Stimulated activated CD8-positive, alpha-beta memory T cell treated with anti-CD3 and anti-CD28 coated beads, Interleukin-4, amount 100 ng/mL, for 24 hours (primary cell): Measurements from ENCODE around the gene PRMT7.

Experiments
- DNase-seq: peaks from one replicate; pipeline ENCODE4 v3.0.0-alpha.2; 2020; ENCODE audit warnings: low read depth

The PRMT7 gene

GRCh38 chr16:68376590-68376989 is 65.8 kb downstream of the PRMT7 start:
- DNase-seq: no peak

- DNase-seq: no peak
Observed at GRCh38 chr16:68377221-68377620, 66.4 kb downstream of the PRMT7 start.

DNA sequence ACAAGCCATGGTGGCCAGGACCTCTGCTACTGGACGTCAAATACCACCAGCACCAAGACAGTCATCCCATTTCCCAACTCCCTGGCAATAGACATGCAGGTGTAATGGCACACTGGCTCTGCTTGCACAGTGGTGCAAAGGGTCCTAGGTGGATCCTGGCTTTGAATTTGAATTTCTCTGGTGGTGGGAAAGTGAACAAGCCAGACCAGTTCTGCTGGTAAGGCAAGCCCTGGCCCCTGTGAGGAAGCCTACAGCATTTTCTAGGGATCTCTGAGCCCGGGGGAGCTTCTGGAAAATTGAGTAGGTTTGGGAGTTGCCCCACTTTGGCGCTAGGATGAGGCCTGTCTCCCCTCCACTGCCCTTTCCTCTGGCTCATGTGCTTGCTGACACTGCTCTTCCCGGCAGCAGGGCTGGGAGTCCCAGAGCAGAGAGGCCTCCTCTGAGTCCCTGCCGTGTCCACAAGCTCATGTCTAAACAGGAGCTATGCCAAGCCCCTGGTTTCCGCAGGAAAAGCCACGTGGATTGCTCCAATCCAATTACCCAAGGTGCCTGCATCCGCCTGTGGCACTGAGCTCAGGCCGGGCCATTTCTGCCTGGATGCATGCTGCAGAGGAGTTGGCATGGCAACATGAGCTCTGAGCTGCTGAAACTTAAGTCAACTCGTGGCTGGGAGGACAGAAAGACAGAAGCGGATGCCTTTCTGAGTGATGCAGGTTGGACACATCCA is 67.0 kb downstream of the PRMT7 start:
- no peak for DNase-seq

GRCh38 chr16:68378436-68379415 is 67.9 kb downstream of the PRMT7 start:
- no peak for DNase-seq

GRCh38 chr16:68379472-68380347 is 68.9 kb downstream of the PRMT7 start:
- DNase-seq: no peak

- DNase-seq: no peak
Observed at GRCh38 chr16:68380348-68380670, 69.5 kb downstream of the PRMT7 start.

DNA sequence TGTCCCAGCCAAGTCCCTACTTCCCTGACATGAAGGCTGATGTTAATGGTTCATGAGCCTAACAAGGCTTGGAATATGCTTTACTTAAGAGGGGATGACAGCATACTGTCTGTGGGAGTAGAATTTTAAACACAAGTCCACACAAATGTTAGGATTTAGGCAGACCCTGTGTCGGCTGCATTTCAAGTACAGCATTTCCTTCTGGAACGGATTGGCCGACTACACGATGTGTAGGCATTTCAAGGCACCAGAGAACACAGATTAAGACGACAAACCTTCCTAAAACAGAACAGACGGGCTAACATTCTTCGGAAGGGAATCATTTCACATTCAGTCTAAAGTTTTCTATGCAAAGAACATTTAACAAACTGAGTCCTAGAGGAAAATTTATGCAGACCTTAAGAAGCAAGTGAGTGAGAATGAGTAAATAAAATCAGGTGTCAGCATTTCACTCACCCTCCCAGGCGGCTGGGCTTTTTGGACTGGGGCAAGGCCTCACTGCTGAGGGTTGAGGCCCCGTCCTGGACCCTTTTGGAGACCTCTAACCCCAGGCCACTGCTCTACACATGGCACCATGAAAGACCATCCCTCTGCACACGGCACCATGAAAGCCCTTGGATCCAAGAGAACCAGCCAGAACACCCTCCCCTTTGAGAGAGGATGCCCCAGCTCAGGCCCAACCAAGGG is 70.0 kb downstream of the PRMT7 start:
- no peak for DNase-seq

DNA sequence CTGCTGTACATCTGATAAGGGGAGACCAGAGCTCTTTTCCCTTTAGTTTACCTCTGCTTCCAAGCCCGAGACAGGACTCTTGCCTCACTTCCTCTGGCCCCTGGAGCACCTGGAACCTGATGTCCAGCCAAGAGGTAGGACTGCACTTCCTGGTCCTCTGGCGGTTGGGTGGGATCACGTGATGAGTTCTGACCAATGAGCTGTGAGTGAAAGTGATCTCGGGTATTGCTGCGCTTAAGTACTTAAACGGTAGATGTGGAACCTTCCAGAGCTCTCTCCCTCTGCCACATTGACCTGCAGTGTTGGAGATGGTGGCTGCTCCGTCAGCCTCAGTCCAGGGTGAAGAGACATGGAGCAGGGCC is 70.5 kb downstream of the PRMT7 start:
- no peak for DNase-seq

DNA sequence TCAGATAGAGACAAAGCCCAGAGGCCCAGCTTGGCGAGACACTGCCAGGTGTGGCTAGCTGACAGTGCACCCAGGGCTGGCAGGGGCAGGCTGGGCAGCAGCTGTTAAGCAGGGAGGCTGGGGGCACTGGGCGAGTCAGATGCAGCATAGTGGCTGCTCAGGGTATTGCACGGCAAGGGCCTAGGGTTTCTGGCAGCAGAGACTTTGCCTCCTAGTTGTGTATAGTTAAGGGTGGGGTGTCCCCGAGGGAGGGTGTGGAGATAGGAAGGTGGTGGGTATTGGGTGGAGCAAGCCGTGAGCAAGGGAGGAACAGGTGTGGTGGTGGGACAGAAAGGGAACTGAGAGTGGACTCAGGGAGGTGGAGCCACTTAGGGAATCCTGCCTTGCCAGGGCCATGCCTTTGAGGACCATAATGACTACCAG is 71.5 kb downstream of the PRMT7 start:
- DNase-seq: no peak

- no peak for DNase-seq
Observed at GRCh38 chr16:68383858-68384257, 73.0 kb downstream of the PRMT7 start.

GRCh38 chr16:68384288-68385161 is 73.7 kb downstream of the PRMT7 start:
- no peak for DNase-seq

GRCh38 chr16:68385371-68385770 is 74.6 kb downstream of the PRMT7 start:
- no peak for DNase-seq

DNA sequence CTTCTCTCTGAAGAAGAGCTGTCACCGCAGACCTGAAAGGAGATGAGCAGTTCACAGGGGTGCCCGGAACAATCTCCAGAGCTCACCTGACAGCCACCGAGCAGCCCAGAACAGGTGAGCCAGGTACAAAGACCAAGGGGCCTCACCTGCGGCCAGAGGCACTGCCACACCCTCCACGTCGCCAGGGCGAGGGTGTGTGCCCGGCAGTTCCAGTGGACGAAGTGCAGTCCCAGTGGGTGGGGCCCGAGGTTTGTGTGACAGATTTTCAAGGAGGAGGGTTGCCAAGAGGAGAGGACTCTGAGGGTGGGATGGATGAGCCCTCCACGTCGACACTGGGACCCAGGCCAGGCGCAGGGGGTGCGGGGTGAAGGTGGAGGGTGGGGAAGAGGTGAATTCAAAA is 75.8 kb downstream of the PRMT7 start:
- DNase-seq: no peak

DNA sequence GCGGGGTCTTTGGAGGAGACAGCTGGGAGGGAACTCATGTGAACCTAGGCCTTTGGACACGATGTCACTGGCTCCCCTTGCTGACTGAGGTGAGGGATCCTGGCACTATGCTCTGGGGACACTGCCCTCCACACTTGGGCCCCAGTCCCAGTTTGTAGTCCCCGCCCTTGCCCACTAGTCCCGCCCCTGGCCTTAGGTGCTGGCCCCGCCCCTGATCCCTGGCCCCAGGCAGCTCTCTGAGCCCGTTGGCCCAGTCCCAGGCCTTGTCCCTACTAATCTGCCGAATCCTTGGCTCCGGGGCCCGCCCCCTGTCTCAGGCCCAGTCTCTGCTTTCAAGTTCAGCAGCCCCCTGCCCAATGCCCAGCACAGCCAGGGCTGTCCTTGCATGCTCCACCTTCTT is 76.5 kb downstream of the PRMT7 start:
- no peak for DNase-seq

DNA sequence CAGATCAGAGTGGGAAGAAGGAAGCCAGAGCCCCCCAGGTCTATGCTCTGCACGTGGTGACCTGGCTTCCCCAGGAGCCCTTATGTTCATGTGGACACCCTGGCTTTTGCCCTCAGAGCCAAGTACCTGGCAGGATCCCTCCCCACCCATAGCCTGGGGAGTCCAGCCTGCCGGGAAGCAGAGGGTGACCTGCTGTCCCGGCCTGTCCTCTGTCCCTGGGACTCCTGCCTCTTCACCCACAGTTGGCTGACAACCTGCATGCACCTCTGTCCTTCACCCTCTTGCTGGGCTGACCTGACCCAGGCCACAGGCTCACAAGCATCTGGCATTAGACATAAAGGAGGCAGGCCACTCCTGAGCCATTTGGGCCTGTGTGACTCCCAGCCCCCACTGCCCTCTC is 77.3 kb downstream of the PRMT7 start:
- no peak for DNase-seq

DNA sequence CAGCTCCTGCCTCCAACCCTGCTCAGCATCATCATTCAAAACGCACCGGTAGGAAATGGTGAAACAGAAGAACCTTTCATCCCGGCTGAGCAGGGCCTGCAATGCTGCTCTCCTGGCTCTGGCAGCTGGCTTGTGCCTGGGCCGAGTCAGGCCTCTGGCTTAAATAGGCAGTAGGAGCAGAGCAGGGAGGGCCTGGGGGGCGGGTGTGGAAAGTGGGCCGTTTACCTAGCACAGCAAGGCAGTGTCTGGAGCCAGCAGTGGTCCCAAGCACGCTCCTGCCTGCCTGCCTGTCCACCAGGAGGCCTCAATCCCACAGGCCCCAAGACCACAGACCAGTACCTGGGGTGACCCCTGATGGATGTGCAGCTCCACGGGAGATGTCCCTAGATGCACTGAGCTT is 78.2 kb downstream of the PRMT7 start:
- no peak for DNase-seq

DNA sequence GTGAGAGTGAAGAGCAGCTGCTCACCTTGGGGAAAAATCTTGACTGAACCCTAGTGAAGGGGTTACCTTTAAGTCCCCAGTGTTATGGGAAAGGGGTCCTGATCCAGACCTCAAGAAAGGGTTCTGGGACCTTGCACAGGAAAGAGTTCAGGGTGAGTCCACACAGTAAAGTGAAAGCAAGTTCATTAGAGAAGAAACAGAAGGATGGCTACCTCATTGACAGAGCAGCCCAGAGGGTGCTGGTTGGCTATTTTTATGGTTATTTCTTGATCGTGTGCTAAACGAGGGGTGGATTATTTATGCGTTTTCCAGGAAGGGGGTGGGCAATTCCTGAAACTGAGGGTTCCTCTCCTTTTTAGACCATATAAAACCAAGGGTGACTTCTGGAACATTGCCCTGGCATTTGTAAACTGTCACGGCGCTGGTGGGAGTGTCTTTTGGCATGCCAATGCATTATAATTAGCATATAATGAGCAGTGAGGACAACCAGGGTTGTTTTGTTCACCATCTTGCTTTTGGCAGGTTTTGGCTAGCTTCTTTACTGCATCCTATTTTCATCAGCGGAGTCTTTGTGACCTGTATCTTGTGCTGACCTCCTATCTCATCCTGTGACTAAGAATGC is 79.0 kb downstream of the PRMT7 start:
- DNase-seq: no peak

GRCh38 chr16:68393333-68393732 is 82.5 kb downstream of the PRMT7 start:
- DNase-seq: no peak

GRCh38 chr16:68395167-68395786 is 84.5 kb downstream of the PRMT7 start:
- no peak for DNase-seq

DNA sequence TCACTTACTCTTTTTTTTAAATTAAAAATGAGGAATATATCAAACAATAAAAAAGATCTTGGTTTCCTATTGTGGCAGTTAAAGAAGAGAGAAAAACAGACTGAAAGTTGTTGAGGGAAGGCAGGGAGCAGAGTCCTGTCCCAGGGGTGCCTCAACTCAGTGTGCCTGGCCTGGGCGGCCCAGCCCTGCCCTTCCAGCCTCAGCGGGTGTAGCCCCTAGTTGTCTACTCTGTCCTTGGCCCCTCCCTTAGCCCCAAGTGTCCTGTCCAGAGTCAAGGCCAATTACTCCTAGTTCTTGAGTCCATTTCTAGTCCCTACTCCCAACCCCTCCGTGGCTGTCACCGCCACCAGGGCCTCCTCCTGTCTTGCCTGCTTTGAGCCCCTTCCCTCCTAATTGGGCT is 85.0 kb downstream of the PRMT7 start:
- DNase-seq: no peak
